DMS79 treated with DMSO at 0.1 percent for 48 hours (cell line): ENCODE results near the gene GPR26.

Experiments used
- DNase-seq: peaks from one replicate; lab custom pipeline; 2025; lab: John Stamatoyannopoulos, UW

Gene GPR26

DNA sequence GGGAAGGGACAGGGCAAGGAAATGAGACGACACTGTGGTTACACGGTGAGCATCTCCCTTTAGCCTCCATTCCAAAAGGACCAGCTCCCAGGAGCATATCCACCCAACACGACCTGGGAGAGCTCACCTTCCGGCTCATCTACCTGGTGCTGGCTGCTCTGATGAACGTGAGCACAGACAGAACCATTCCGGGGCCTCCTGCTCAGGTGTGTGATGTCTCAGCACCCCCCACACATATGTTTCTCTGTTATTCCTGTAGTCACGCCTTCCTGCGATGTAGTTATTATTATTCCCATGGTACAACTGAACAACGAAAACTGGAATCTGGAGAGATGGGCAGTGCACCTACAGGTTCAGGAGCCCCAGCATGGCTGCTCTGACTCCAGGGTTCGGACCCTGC, 20.5 kb upstream of the GPR26 start:
- no peak for DNase-seq

DNA sequence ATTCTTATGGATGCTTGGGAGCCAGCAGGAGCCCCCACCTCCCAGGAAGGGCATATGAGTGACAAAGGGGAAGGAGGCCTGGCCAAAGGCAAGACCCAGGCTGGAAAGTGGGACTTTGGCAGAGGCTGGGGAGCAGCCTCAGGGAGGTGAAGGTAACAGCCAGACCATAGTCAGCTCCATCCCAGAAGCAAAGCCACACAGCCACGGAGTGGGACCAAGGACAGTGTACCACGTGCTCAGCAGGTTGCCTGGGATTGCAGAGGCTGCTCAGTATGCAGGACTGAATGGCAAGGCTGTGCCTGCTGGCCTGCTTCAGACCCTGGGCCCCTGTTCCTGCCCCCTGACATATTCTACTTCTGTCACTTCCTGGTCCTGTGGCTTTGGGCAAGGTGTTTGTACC, 17.6 kb upstream of the GPR26 start:
- DNase-seq = no peak

DNA sequence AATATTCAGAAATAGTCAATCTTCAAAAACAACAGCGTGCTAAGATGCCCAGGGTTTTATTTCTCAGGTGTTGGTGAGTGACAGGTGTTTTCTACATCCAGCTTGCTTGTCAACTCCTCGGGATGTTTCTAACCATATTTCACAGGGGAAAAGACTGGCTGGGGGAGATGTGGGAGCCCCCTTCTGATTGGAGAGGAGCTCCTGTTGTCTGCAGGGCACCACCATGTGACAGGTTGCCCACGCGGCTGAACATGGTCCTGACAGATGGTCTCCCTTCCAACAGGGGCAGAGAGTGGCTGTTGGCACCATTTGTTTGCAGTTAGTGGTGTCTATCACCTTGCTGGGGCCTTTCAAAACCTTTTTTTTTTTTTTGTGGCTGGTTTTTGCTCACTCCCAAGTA, 16.5 kb upstream of the GPR26 start:
- DNase-seq = no peak

DNA sequence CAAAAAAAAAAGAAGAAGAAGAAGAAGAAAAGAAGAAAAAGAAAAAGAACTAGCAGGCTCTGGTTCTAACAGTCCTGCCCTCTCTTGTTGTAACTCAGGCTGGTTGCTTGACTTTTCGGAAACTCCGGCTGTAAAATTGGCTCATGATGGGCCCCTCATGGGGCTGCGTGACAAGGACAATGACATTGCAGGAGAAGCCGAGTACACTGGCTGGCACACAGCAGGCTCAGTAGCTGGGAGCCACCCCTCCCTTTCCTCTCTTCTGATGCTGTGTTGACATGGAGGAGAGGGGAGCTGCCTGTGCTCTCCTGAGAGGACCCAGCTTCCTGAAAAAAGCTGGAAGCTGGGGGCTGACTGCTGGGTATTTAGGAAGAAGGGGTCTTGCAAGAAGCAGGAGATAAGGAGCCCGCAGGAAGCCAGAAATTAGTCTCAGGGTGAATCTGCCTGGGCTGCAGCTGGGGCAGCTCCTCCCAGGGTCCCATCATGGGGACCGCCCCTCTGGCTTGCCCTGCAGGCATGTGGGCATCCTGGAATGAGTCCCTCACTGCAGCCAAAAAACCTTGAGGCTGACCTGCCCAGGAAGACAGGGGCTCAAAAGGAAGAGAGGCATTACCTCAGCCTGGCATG, 14.6 kb upstream of the GPR26 start:
- no peak for DNase-seq

DNA sequence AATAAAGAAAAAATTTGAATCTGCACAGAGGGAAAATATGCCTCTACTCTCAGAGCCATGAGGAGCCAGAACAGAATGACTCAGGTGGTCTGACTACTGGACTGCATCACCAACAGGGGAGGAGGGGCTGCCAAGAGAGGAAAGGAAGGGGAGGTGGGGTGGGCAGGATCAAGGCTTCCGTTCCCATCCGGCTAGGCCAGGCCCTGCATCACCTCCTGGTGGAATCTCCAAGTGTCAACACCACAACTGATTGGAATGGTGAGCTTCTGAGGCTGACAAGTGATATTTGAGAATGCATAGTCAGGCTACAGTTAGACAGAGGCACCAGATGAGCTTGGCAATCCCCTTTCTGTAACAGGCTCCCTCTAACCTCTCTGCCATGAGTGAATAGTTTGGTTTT, 10.4 kb upstream of the GPR26 start:
- DNase-seq = no peak

DNA sequence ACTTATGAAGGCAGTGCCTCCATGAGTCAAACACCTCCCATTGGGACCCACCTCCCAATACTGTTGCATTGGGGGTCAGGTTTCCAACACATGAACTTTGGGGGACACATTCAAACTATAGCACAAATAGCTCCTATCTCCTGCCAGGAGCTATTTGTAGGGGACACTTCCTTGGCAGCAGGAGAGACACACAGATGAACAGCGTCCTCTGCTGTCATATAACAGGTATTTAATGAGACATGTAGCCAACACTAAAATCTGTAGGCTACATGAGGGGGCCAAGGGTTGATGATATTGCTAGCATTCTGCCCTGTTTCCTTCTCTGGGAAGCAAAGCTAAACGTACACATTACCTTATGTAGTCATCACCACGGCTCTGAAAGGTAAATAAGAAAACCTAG, 2.6 kb upstream of the GPR26 start:
- DNase-seq = no peak

DNA sequence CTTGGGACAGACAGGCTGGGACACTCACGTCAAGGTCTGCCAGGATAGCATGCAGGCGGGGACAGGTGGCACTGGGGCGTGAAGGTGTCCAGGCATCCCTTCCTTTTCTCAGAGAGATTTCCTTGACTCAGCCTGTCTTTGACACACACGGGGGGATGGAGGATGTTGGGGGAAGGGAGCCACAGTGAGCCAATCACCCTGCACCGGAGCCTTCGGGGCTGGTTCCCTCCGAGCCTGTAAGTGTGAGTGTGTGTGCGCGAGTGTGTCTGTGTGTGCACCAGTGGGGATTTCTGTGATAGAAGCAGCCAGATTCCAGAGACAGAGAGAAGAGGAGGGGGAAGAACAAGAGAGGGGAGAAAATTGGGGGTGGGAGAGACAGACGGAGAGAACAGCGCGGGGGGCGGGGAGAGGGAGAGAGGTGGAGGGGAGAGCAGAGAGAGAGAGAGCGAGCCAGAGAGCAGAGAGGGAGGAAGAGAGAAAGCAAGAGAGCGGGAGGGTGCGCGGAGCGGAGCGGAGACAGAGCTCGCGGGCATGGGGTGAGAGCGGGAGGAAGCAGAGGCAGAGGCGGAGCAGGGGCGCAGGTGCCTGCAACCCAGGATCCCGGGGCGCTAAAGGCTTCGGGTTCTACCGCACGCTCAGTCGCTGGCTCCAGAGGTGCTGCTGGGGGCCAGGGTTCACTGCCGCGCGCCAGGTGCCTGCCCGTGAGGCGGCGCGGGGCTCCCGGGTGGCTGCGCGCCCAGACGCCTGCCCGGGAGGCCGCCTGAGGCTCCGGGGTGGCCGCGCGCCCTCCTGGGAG, 466 bp upstream of the GPR26 start:
- DNase-seq = peak; percentile 40

DNA sequence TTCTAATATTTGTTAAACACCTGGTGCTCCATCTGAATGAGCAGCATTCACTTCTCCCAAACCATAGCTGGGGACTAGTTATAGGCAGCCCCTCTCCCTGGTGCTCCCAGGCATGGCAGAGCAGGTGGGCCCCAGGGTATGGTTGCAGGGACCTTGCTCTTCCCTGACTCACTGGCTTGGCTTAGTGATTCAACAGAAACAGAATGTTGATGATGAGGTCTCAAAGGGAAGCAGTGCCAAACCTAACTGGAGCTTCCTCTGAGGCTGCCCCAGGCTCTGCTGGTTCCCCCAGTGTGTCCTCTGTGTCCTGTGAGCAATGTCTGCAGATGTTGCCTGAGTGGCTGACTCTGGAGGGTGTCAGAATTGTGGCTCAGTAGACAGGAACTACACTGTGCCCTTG, 3.7 kb downstream of the GPR26 start:
- no peak for DNase-seq

DNA sequence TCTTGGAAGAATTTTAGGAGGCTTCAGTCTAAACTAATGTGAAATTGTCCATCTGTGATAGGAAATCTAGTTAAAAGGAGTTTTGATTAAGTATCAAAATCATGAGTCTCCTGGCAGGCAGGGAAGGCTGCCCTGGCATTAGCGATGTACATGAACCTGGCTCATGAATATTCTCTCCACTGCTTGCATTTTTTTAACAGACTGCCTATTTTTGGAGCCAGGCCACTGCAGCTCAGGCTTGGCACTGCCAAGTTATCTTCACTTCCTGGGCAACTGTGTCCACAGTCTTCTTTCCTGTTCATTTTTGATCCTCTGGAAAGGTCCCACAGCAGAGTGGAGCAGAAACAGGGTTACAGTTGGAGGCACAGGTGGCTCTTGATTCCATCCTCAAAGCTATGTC, 7.0 kb downstream of the GPR26 start:
- DNase-seq = no peak

DNA sequence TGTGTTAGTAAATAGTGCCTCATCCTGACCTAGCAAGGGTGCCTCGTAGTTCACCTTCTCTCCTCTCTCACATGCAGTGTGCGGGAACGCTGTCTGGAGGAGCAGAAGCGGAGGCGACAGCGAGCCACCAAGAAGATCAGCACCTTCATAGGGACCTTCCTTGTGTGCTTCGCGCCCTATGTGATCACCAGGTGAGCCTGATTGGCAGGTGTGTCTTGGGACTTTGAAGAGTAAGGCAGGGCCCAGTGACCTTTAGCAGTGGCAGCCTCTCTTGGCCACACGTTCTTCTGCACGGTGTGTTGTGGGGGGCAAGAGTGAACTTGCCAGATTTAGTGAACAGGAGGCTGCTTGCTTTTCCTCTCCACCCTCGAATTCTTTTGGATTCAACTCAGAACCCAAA, 8.6 kb downstream of the GPR26 start:
- no peak for DNase-seq

DNA sequence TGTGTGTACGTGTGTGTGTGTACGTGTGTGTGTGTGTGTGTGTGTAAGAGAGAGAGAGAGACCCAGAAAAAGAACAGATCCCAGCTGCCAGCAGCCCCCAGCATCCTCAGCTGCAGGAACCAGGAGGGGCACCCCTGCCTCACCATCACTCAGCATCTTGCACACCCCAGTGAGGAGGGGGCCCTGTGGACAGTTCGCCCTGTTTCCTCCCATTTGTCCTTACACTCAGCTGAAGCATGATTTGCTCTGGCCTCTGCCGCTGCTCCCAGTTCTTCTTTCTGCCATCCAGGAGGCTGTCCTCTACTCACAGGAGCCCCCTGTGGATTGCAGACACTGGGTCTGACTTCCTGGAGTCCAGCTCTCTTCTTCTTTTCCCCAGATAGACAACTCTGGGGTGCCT, 9.7 kb downstream of the GPR26 start:
- no peak for DNase-seq

DNA sequence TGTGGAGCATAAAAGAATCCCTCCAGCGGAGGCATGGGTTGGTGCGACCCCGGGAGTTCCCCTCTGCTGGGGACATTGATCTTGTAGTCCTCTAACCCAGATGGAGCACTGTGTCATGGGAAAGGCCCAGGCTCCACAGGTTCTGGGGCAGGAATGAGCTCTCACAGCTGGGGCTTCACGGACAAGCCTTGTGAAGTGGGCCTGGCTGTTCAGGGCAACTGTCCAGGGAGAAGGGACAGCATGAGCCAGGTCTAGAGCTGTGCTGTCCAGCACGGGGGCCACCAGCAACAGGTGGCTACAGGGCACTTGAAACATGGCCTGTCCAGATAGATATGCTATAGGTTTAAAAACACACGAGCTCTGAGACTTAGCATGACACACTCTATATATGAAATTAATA, 11.4 kb downstream of the GPR26 start:
- DNase-seq = no peak

DNA sequence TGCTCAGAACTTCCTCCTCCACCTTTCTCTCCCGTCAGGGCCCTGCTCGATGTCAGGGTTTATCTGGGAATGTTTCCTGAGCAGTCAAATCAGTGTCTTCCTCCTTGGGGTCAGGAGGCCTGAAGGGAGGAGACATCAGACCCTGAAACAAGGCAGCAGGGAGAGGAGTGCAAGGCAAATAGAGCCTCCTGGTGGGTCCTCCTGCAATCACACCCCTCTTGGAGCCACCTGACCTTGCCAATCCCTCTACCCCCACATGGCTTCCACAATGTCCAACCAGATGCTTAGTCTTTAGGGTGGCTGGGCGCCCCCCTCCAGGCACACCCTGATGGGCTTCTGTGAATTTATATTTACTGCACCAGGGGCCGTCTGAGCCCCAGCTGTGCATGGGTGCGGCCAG, 12.2 kb downstream of the GPR26 start:
- DNase-seq = no peak

DNA sequence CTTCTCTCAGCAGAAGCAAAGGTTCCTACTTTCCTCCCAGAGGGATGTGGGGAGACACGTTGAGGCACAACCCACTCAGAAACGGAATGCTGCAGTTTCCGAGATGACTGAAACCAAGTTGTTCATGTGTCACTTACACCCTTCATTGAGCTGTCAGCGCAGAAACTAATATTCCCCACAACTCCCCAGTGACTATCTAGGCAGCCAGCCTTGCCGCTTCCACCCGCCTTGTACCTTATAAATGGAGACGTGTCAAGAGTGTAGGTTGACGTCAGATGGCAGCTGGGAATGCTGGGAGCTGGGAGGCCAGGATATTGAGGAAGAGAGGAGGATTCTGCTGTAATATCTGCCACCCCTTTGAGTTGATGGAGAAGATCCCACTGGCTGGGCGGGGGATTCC, 15.1 kb downstream of the GPR26 start:
- DNase-seq = no peak

DNA sequence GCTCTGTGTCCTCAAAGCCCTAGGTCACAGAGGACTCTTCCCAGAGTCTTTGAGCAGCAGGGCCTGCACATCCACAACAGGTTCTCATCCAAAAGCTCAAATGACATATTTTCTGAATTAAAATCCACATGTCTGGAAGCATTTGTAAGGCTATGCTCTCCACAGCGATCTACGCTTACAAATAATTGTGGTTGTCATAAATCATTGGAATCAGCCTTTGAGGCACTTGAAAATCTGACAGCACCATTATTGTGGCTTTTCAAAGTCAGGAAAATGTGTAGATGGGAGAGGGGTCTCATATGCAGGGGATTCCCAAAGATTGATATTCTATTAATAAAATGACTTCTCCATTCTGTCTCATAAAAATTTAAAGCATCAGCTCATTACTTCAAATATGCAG, 16.3 kb downstream of the GPR26 start:
- DNase-seq = no peak

DNA sequence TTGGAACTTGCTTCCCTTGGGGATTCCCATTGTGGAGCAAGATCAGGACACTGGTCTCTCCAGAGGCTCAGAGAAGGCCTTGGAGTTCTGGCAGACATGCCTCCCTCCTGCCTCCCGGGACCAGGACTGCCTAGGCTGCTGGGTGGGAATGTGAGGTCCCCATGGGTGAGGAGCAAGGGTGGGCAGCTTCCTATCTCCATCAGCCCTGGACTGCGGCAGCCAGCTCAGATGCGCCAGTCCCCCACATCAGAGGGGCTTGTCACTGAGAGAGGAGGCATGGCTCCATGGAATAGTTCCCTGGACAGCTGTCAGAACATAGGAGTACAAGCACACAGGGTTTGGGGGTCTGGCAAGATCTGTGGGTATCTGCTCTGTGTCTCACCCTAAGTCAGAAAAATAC, 17.3 kb downstream of the GPR26 start:
- DNase-seq = no peak

DNA sequence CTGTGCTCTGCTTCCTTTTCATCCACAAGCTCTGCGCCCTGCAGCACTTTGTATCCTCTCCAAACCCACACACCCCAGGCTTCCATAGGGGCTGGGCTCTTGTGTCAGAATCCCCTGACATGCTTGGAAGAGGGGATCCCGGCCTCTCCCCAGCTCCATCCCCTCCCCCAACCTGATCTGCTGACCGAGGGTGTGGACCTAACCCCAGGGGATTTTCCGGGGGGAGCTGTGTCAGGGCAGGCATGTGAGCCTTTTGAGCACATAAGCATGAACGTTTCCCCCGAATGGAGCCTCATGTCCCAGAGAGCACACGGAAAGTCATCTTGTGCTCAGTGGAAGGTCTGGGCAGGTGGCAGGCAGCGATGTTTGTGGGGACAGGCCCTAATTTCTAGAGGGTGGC, 17.7 kb downstream of the GPR26 start:
- no peak for DNase-seq

DNA sequence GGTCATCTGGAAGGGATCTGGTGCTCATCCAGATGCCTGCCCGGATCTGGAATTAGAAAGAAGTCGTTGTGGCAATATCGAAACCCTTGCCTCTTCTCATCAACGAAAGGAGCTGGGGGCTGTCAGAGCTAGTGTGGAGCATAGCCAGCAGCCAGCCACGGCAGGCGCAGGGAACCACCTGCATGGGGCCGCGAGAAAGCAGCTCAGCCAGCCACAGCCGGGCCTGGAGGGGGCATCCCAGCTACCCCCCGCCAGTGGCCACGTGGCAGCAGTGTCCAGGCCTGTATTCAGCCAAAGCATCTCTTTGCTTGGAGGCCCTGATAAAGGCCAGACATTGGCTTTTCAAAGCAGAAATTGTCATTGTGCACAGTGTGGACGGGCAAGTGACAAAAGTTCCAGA, 19.1 kb downstream of the GPR26 start:
- no peak for DNase-seq

DNA sequence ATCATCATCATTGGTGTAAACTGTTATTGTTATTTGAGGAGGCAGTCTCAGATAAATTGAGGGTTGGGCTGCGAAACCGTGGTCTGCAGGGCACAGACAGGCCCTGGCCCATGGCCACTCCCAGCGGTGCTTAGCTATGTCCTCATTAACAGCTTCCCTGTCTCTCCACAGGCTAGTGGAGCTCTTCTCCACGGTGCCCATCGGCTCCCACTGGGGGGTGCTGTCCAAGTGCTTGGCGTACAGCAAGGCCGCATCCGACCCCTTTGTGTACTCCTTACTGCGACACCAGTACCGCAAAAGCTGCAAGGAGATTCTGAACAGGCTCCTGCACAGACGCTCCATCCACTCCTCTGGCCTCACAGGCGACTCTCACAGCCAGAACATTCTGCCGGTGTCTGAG, 21.6 kb downstream of the GPR26 start:
- no peak for DNase-seq

DNA sequence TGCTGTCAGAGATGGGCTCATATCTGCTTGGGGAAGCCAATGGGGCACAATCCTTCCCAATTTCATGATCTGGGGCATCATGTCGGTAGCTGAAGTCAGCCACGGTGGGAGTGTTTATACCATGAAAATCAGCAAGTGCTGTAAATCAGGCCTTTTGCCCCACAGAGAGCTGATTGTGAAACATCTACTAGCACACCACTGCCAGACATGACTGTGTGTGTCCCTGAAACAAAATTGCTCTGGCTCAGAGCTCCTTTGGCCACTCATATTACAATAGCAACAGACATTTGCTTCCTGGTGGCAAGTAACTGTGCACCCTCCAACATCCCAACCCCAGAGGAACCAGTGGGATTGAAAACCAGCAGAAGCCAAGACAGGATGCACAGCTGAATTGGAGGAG, 23.7 kb downstream of the GPR26 start:
- DNase-seq = no peak

DNA sequence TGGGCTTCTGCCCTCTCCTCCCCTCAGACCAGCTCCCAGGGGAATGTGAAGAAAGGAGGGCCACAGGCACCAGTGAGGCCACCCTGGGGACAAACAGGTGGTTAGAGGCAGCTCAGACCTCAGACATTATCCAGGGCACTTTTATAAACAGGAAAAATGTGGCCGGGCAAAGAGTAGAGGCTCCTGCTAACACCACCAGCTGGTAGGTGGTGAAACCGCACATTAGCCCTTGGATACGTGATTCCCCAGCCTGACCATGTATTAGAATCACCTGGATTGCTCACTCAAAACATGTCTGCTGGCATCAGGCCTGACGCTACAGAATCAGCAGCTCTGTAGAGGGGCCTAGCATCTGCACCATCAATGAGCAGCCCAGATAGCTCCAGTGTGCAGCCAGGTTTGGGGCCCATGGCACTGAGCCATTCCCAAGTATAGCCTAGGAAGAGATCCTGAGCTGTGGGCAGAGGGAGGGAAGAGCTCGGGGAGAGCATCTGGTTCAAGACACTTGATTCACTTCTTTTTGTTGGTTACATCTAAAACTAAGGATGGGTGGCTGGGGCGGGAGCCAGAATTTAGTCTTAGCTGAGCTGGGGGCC, 37.1 kb downstream of the GPR26 start:
- DNase-seq = no peak

DNA sequence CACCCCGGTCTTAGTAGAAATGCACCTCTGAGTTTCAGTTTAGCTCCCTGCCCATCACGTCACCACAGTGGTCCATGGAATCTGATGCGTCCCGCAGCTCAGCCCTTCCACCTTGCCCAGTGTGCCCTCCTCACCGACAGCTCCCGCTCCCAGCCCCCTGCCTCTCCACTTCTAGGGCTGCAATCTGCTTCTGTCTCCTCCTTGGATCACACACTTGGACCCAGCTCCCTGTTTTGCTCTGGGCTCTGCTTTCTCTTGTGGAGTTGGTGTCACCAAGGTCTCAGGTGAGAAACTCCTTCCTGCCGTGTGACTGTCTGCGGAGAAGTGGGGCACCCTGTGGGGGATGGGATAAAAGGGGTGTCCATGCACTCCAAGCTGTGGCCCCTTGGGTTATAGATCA, 37.9 kb downstream of the GPR26 start:
- no peak for DNase-seq

DNA sequence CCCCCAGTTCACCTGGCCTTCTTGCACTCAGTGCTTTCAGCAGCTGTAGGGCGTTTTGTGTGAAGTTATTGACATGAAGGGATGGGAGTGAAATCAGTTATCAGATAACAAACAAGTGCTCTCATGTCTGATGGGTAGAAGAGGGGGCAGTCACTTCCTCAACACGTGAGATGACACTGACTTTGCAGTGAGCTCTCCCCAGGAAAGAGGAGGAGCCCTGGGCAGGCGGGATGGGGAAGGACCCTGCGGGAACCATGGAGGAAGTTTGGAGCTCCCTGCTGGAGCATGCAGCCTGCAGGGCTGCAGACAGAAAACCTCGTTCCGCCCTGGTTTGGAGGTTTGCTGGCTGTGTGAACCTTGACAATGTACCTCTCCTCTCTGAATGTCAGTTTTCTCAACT, 38.7 kb downstream of the GPR26 start:
- no peak for DNase-seq

DNA sequence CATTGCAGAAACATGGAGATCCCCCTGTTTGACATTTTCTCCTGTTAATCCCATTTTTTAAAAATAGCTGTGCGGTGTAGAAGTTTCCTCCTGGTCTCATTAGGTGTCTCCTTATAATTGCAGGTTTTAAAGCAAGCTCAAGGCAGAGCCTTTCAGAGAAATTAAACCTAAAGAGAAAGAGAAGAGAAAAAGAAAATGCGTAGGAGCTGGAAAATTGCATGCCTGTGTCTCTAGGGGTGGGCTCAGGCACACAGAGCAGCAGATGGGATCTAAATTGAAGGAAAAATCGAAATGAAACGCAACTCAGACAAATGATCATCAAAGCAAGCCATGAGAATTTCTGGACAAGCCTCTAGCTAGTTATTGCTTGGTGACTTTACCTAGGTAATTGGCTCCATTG, 40.1 kb downstream of the GPR26 start:
- no peak for DNase-seq
